ENCODE measurements around the gene ADIPOR2. TPM values are rescaled to one million over a fixed set of nuclear protein-coding genes. Genes with fewer than 3 reads are reported as not detected.

Gene ADIPOR2
- total RNA-seq, 1 experiment from 2014 or later = 33.9 TPM

GRCh38 chr12:1790444-1790843 lies 99.6 kb downstream of the ADIPOR2 start:
- DNase-seq (ENCODE audit: low read depth) = no peak

DNA sequence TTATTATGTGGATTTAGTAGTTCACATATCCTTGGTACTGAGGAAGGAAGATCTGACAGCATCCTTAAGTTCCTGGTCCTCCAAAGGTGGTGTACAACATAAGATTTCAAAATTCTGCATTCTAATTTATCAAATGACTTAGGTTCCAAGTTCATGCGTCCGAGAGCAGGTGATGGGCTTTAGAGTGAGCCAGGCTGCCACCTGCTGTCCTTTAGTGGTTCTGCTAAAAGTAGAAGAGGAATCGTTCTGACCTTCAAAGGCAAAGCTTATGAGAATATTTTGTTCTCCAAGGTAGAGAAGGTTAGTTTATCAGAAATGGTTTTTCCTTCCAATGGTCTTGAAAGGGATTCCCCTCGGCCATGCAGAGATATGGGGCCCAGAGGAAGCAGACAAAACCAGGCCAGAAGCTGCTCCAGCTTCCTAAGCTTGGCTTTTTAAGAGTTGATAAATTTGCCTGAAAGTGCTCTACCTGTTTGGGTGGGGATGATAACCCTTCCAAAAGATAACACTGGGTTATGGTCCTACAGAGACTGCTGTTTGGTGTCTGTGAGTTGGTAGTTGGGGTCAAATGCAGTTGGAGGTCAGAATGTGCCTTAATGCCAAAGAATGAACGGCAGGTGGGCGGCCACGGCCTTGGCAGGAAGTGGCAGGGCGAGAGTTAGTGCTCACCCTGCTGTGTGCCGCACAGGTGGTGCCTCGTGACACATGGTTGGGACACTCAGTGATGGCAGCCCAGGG lies 100.4 kb downstream of the ADIPOR2 start:
- in situ Hi-C loops (cut with HindIII; ENCODE audit: low pct_unique_long_range_greater_than_20kb, low sequenced_read_pairs) = no loop called here
- DNase-seq (ENCODE audit: low read depth) = peak; percentile 44

More at GRCh38 chr12:1790444-1790843, 99.6 kb downstream of the ADIPOR2 start:
- in situ Hi-C loops (cut with HindIII; ENCODE audit: low pct_unique_long_range_greater_than_20kb, low sequenced_read_pairs) = no loop called here

- no peak for DNase-seq (ENCODE audit: low read depth)
- in situ Hi-C loops (cut with HindIII; ENCODE audit: low pct_unique_long_range_greater_than_20kb, low sequenced_read_pairs) = no loop called here
Measured at GRCh38 chr12:1792406-1792805, 101.5 kb downstream of the ADIPOR2 start.

DNA sequence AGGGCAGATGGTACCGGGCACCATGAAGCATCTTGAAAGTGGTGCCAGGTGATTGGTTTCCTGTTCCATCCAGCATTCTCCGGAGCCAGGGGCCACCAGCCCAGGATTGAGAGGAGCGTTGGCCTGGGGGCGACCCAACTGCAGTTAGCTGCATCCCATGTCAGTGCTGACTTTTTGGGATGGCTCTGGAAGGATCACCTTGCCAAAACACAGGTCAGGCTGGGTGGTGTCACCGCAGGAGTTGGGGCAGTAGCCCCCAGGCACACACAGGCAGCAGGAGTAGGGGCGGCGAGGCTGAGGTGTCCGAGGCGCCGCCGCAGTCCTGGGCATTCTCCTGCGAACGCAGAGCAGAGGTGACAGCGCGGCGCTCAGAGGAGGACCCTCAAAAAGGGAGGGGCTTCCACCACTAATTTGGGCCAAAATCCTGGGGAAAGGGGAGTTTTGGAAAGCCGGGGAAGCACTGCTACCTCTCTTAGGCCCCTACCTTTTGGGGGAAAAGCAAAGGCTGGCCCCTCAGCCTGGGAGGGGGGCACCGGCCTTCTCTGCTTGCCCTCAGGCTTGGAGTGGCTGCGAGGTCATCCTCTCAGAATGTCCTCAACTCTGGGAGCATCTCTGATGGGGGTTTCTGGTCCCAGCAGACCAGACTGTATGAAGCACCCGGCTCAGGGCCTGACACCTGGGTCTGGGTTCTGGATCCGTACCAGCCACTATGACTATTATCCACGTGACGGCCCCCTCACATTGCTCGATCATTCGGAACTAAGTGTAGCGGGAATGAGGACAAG lies 102.7 kb downstream of the ADIPOR2 start:
- DNase-seq (ENCODE audit: low read depth) = no peak
- in situ Hi-C loops (cut with HindIII; ENCODE audit: low pct_unique_long_range_greater_than_20kb, low sequenced_read_pairs) = no loop called here

DNA sequence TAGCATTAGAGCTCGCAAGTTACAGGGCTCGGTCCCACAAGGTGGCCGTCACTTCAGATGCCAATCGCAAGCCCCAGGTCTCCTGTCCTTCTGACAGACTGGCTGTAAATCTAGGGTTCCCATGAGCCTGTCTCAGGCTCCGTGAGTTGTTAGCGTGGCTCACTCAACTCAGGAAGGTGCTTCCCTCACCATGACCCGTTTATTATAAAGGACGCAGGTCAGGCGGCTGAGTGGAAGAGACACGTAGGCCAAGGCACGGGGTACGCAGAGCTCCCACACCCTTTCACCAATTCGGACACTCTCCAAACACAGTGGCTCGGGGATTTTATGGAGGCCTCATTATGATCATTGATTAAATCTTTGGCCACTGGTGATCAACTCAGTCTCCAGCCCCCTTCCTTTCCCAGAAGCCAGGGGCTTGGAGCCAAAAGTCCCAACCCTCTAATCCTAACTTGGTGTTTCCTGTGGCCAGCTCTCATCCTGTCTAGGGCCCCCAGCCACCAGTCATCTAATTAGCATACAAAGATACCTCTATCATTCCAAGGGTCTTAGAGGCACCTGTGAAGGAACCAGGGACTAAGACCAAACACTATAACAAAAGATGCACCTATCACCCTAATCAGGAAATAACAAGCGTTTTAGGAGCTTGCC lies 103.7 kb downstream of the ADIPOR2 start:
- DNase-seq (ENCODE audit: low read depth) = no peak
- in situ Hi-C loops (cut with HindIII; ENCODE audit: low pct_unique_long_range_greater_than_20kb, low sequenced_read_pairs) = no loop called here

- in situ Hi-C loops (cut with HindIII; ENCODE audit: low pct_unique_long_range_greater_than_20kb, low sequenced_read_pairs) = no loop called here
- DNase-seq (ENCODE audit: low read depth) = no peak
Measured at GRCh38 chr12:1795221-1795784, 104.4 kb downstream of the ADIPOR2 start.

DNA sequence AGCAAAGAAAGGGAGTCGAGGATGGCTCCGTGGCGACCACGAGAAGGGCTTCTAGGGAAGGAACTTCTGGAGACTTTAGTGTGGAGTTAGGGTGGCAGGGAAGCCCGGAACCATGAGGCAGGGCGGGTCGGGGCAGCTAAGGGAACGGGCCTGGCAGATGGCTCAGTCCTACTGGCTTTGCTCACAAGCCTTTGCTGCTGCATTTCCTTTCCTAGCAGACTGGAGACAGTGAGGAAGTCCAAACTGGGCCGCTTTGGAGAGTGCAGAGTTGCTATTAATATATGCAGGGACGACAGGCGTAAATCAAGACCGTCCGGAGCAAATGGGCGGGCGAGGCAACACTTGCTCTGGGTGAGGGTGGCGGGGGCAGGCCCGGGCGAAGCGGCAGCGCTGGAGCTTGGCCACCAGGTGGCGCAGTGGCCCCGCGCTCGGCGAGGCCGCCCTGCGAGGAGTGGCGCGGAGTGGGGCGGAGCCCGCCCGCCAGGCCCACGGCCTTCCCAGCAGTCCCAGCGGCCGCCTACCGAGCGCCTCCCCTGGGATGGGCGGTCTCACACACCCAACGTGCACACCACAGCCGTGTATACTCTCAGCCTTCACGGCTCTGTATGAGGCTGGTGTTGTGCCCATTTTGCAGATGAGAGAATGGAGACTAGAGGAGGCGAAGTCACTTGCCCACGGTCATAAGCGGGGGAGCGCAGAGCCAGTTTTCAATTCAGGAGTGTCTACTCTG lies 105.1 kb downstream of the ADIPOR2 start:
- DNase-seq (ENCODE audit: low read depth) = peak; percentile 87
- in situ Hi-C loops (cut with HindIII; ENCODE audit: low pct_unique_long_range_greater_than_20kb, low sequenced_read_pairs) = no loop called here

GRCh38 chr12:1796515-1797010 lies 105.7 kb downstream of the ADIPOR2 start:
- in situ Hi-C loops (cut with HindIII; ENCODE audit: low pct_unique_long_range_greater_than_20kb, low sequenced_read_pairs) = no loop called here

GRCh38 chr12:1797011-1797901 lies 106.4 kb downstream of the ADIPOR2 start:
- in situ Hi-C loops (cut with HindIII; ENCODE audit: low pct_unique_long_range_greater_than_20kb, low sequenced_read_pairs) = no loop called here
- DNase-seq (ENCODE audit: low read depth) = no peak

More at GRCh38 chr12:1796515-1797010, 105.7 kb downstream of the ADIPOR2 start:
- no peak for DNase-seq (ENCODE audit: low read depth)

GRCh38 chr12:1797991-1798640 lies 107.2 kb downstream of the ADIPOR2 start:
- no peak for DNase-seq (ENCODE audit: low read depth)
- in situ Hi-C loops (cut with HindIII; ENCODE audit: low pct_unique_long_range_greater_than_20kb, low sequenced_read_pairs) = no loop called here

GRCh38 chr12:1798641-1799020 lies 107.8 kb downstream of the ADIPOR2 start:
- in situ Hi-C loops (cut with HindIII; ENCODE audit: low pct_unique_long_range_greater_than_20kb, low sequenced_read_pairs) = no loop called here
- no peak for DNase-seq (ENCODE audit: low read depth)

DNA sequence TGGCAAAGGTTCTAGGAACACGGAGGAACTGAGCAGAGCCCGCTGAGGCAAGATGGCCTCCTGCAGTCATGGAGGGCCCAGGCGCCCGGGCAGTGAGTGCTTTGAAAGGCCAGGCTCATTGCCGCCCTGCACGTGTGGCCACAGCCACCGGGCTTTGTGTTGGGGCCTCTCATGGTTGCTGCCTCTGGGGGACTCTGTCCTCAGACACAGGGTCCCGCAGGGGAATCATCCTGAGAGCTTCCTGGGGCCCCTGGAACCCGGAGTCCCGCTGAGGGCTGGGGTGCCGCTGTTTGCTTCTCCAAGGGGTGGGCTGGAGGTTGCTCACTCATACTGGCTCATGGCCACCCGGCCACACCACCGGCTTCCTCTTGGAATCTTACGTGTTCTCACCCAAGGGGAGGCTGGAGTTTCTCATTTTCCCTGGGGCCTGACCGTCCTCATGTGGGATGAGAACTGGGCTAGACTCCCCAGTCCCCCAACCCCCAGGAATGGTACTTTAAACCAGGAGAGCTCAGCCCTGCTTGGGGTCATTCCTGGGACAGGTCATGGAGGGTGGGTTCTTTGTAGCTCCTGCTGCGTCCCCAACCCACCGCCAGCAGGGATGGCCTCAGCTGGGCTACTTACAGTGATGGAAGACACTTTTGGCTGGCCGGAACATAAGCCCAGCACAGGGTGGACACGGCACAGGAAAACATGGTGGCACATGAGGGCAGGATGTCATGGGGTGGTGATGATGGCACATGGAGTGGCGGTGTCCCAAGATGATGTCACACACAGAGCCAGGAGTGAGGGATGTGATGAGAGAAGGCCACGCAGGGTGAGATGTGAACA lies 108.4 kb downstream of the ADIPOR2 start:
- in situ Hi-C loops (cut with HindIII; ENCODE audit: low pct_unique_long_range_greater_than_20kb, low sequenced_read_pairs) = no loop called here

DNA sequence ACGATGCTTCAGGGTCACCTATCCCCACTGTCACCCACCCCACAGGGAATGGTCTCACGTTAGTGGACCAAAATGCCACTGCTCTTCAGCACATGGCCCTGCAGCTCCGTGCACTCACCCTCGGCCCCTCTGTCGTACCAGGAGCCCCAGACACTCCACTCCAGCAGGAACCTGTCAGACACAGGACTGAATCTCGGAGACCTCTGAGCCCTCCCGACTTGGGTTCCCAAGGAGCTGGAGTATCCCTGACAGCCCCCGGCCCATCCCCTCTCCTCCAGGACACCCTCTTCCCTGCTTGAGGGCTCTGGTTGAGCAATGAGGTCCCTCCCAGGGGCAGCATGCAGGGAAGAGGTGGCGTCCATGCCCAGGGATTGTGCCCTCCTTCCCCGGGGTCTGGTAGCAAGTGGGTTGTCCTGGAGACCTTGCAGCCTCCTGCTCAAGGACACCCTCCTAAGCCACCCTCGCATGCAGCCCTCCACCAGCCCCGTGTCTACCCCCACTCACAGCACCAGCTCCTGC lies 109.1 kb downstream of the ADIPOR2 start:
- in situ Hi-C loops (cut with HindIII; ENCODE audit: low pct_unique_long_range_greater_than_20kb, low sequenced_read_pairs) = no loop called here
- DNase-seq (ENCODE audit: low read depth) = no peak

More for the DNA sequence above, 108.4 kb downstream of the ADIPOR2 start:
- DNase-seq (ENCODE audit: low read depth) = no peak

GRCh38 chr12:1800401-1801302 lies 109.8 kb downstream of the ADIPOR2 start:
- in situ Hi-C loops (cut with HindIII; ENCODE audit: low pct_unique_long_range_greater_than_20kb, low sequenced_read_pairs) = no loop called here
- DNase-seq (ENCODE audit: low read depth) = no peak

Measured in Caki2 (cell line).